Smooth muscle cell of bladder (primary cell): Measurements from ENCODE around the gene MCM9. TPM values are rescaled to one million over a fixed set of nuclear protein-coding genes. Genes with fewer than 3 reads are reported as not detected.

ENCODE experiments used
- total RNA-seq: library from RNA; depleted of rRNA; stranded (reverse); fragments of >200 nt; gene quantifications from 2 replicates; pipeline ENCODE4 v1.2.3, GENCODE V29; 2014

MCM9 gene
- total RNA-seq = 7.7 and 7.8 TPM in 2 replicates

DNA sequence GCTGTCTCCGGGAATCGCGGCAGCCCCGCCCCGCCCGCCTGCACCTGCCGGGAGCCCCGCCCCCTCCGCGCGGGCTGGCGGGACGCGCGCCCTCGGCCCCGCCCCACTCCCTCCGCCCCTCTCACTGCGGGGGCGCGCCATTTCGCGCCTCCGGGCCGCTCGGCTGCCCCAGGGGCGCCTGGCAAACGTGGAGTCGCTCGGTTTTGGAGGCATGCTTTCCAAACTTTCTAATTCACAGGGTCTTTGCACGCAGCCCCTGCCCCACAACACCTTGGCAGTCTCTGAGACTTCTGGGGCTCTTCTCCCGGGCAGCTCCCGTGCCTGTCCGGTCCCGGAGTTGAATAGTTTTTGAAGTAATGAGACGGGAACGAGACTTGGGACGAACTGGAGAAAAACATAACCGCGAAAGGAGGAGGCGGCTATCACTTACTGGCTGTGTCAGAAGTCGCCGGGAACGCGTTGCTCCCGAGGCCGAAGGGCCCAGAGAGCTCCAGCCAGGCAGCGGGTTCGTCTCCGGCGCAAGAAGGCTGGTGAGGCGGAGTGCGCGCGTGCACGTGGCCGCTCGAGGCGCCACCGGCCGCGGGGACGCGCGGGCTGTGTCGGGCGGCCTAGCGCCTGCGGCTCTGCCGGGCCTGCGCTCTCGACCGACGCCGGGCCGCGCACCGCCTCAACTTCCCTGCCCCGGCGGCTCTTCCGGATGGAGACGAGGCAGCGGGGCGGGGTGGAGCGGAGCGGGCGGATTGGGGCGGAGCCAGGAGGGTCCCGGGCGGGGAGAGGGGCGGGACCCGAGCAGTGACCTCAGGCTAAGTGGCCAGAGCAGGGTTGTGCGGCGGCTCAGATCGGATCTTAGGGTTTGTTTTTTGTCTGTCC is at the start of gene MCM9:
MCM9 (minus strand) TSS at position 699 of the 870 bp plus-strand sequence. CDS start 3,436 bp downstream, outside the sequence.

DNA sequence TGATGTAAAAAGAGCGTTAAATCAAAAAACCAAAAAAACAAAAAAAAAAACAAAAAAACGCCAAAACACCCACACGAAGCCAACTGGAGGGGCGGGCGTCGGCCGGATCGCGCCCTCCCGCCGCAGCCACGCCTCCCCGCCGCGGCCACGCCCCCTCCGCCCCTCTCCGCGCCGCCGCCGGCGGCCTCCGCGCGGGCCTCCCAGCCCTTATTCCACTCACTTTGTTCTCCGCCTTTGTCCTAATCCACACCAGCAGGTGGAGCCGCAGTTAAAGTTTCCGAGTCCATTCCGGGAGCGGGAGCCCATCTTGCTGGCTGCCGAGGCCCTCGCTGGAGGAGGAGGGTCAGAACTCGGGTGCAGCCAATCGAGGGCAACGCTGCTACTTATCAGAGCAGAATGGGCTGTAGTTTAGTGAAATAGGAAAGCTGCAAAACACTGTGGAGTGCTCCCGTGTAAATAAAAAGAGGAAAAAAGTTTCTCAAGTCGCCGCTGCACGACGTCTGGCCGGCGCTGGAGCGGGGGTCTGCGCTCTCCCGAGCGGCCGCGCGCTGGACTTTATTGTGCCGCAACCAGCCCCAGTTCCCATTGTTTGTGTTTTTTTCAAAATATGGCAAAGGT is 41.0 kb downstream of the MCM9 start, which contains the start of gene ASF1A:
ASF1A (plus strand) TSS at position 346 of the 618 bp plus-strand sequence; CDS start at position 608, 262 bp downstream.

Other genes with a start within 250 kb of the MCM9 start
- 11.7 and 16.8 TPM in 2 replicates for gene ASF1A, start 41.0 kb downstream of the MCM9 start, total RNA-seq
- 0.43 and 0.46 TPM in 2 replicates for gene FAM184A, start 143.5 kb upstream of the MCM9 start, total RNA-seq